Transverse colon (tissue), 4 donors: ENCODE data around the gene ALKBH3. TPM values are rescaled to one million over a fixed set of nuclear protein-coding genes. Genes with fewer than 3 reads are reported as not detected.

ENCODE experiments used
- DNase-seq: peaks from one replicate; pipeline ENCODE4 v3.0.0-alpha.2; 2019
- H3K27ac ChIP-seq, 4 donors: fragments of 200-600 bp; sonication (generic); 2 replicates each; pipeline ENCODE4 v1.5.1; 2016 to 2018; ENCODE audit warnings: inconsistent platforms in 4 of 4
- H3K27me3 ChIP-seq: fragments of 200-600 bp; sonication (generic); 2 replicates; pipeline ENCODE4 v1.5.1; 2017; ENCODE audit warnings: inconsistent platforms
- H3K36me3 ChIP-seq, 4 donors: fragments of 200-600 bp; sonication (generic); 2 replicates each; pipeline ENCODE4 v1.5.1; 2017 to 2019; ENCODE audit warnings: inconsistent platforms in 4 of 4
- H3K4me1 ChIP-seq, 4 donors: fragments of 200-600 bp; sonication (generic); 2 replicates each; pipeline ENCODE4 v1.5.1; 2017 to 2020; ENCODE audit warnings: inconsistent platforms in 4 of 4
- H3K4me3 ChIP-seq, 4 donors: fragments of 200-600 bp; sonication (generic); 1 replicate in 1 of 4; 2 replicates in 3 of 4; pipeline versions ENCODE4 v1.5.1 to v1.6.1; 2017 to 2019; ENCODE audit warnings: inconsistent platforms in 4 of 4
- H3K9me3 ChIP-seq, 2 donors: fragments of 200-600 bp; sonication (generic); 2 replicates each; pipeline ENCODE4 v1.5.1; 2017 to 2019; ENCODE audit warnings: inconsistent platforms in 2 of 2
- CTCF ChIP-seq, 5 experiments: fragments of 200-600 bp in 3 of 5; fragments of 450-650 bp in 2 of 5; sonication (generic) in 3 of 5; IDR thresholded peaks; 1 replicate in 2 of 5; 2 replicates in 3 of 5; pipeline ENCODE4 v1.5.1; 2016 to 2017; ENCODE audit warnings: antibody characterized with exemption in 5 of 5, inconsistent platforms in 3 of 5, mild to moderate bottlenecking in 2 of 5, moderate library complexity in 1 of 5
- EP300 ChIP-seq: sonication (generic); formaldehyde crosslinking; IDR thresholded peaks from one replicate; pipeline ENCODE4 v1.6.1; 2017; ENCODE audit warnings: antibody characterized with exemption, low read depth
- POLR2A ChIP-seq: fragments of 450-650 bp; IDR thresholded peaks from one replicate; pipeline ENCODE4 v1.6.1; 2016; ENCODE audit warnings: antibody characterized with exemption, mild to moderate bottlenecking, moderate library complexity
- POLR2AphosphoS5 ChIP-seq, 3 donors: sonication (generic); formaldehyde crosslinking; IDR thresholded peaks; one replicate each; pipeline ENCODE4 v1.6.1; 2016; ENCODE audit warnings: antibody characterized with exemption in 3 of 3
- WGBS, 2 donors: methylation state at CpG; one replicate each; pipeline ENCODE4 v1.1.5; 2018; ENCODE audit warnings: low coverage in 1 of 2; 5-methylcytosine and 5-hydroxymethylcytosine counted together
- in situ Hi-C, 4 donors: fragments of 200-750 bp; cut with MboI; loops; one replicate each; pipeline versions ENCODE4 v1.15.0 to v1.15.1; 2017; ENCODE audit warnings: low sequenced_read_pairs in 3 of 4, low pct_ligation_motif_present in 1 of 4, low pct_unique_long_range_greater_than_20kb in 1 of 4
- intact Hi-C: fragments of 100-400 bp; cut with DNase I; formaldehyde crosslinking; loops from one replicate; pipeline ENCODE4 v1.15.1; 2023; ENCODE audit warnings: low total_unique reads
- total RNA-seq, 4 donors: library from RNA; depleted of rRNA; stranded (reverse); fragments of >200 nt; gene quantifications; one replicate each; pipeline ENCODE4 v1.1.0, GENCODE V29; 2016

Gene ALKBH3
- total RNA-seq, 4 donors from 2014 or later = 7.2 to 27.6 (median 23.5) TPM

GRCh38 chr11:43924112-43924855 lies 43.7 kb downstream of the ALKBH3 start:
- Histone ChIP-seq H3K4me3 (no peak overlapping the region), H3K27me3 (no peaks in the 10 kb centered on the region), H3K4me1 (peaks cover 13 to 48% (median 19%) of the 10 kb centered on the region in 4 donors), H3K36me3 (peaks cover 0 to 10% (median 0%) of the 10 kb centered on the region in 4 donors), H3K9me3 (no peaks in the 10 kb centered on the region), H3K27ac (peak overlapping the region; percentile 79 to 90 (median 84))
- TF ChIP-seq CTCF (IDR thresholded peaks at IDR 0.05) (no peak), EP300 (no peak), POLR2A (no peak), POLR2AphosphoS5 (IDR thresholded peaks at IDR 0.05) (no peak)
- DNase-seq = no peak
- WGBS, 2 donors = 79% methylated on average over 16 of the region's 27 CpGs; no CpG with 5 or more reads in 1 of the 2 donors
- in situ Hi-C loops (no loop called here), intact Hi-C loops (no loop called here)

- H3K36me3 ChIP-seq = peaks cover 0 to 2% (median 0%) of the 10 kb centered on the region in 4 donors
- TF ChIP-seq POLR2A (no peak), EP300 (no peak), CTCF (IDR thresholded peaks at IDR 0.05) (no peak), POLR2AphosphoS5 (IDR thresholded peaks at IDR 0.05) (no peak)
- intact Hi-C loops (no loop called here), in situ Hi-C loops (no loop called here)
- H3K27me3 ChIP-seq = no peaks in the 10 kb centered on the region
- H3K4me3 ChIP-seq = no peak overlapping the region
- DNase-seq = no peak
- H3K9me3 ChIP-seq = no peaks in the 10 kb centered on the region
- peaks cover 7 to 39% (median 16%) of the 10 kb centered on the region in 4 donors for H3K4me1 ChIP-seq
- WGBS, 2 donors = 89% methylated on average over 14 of the region's 14 CpGs; no CpG with 5 or more reads in 1 of the 2 donors
- H3K27ac ChIP-seq = peak overlapping the region; percentile 79 to 90 (median 84)
Measured at GRCh38 chr11:43925063-43925931, 44.7 kb downstream of the ALKBH3 start.

- in situ Hi-C loops = no loop called here
Measured at GRCh38 chr11:43925932-43926505, 45.4 kb downstream of the ALKBH3 start.

More at GRCh38 chr11:43925932-43926505, 45.4 kb downstream of the ALKBH3 start:
- no peaks in the 10 kb centered on the region for H3K36me3 ChIP-seq
- no peaks in the 10 kb centered on the region for H3K27me3 ChIP-seq
- no peak for DNase-seq
- TF ChIP-seq CTCF (IDR thresholded peaks at IDR 0.05) (no peak), POLR2A (no peak), POLR2AphosphoS5 (IDR thresholded peaks at IDR 0.05) (no peak), EP300 (no peak)
- H3K9me3 ChIP-seq = no peaks in the 10 kb centered on the region
- peaks cover 7 to 36% (median 16%) of the 10 kb centered on the region in 4 donors for H3K4me1 ChIP-seq
- H3K4me3 ChIP-seq = no peak overlapping the region
- H3K27ac ChIP-seq = peak overlapping the region; percentile 79 to 90 (median 84)
- intact Hi-C loops = no loop called here
- WGBS, 2 donors = 67 to 73% methylated on average over 3 to 12 of the region's 12 CpGs
